HUES6 (cell line): ENCODE measurements around the gene SGMS1.
"Not testable (repeated sequence)": the region's sequence is repeated elsewhere in the genome, so short reads cannot be mapped to it uniquely, and the experiment has no call there.

ENCODE experiments used
- H3K27ac ChIP-seq: 2 replicates; pipeline ENCODE4 v1.7.0; 2013; ENCODE audit warnings: low read depth, mild to moderate bottlenecking, low read length, inconsistent platforms
- H3K27me3 ChIP-seq: 2 replicates; pipeline ENCODE4 v1.6.1; 2013; ENCODE audit warnings: low read length; ENCODE audit not compliant: control insufficient read depth, insufficient read depth
- H3K36me3 ChIP-seq: 2 replicates; pipeline ENCODE4 v1.6.1; 2013; ENCODE audit warnings: low read length; ENCODE audit not compliant: control insufficient read depth, insufficient read depth
- H3K4me1 ChIP-seq: 2 replicates; pipeline ENCODE4 v1.6.1; 2013; ENCODE audit warnings: low read length; ENCODE audit not compliant: control insufficient read depth, insufficient read depth
- H3K4me3 ChIP-seq: 2 replicates; pipeline ENCODE4 v1.5.1; 2013; ENCODE audit warnings: low read depth, low read length
- H3K9ac ChIP-seq: one replicate; pipeline ENCODE4 v1.6.1; 2013; ENCODE audit warnings: mild to moderate bottlenecking, low read length
- H3K9me3 ChIP-seq: 2 replicates; pipeline ENCODE4 v1.6.1; 2013; ENCODE audit warnings: low read depth, low read length; ENCODE audit not compliant: control insufficient read depth, insufficient read depth

SGMS1 gene

GRCh38 chr10:50541921-50542320, 81.8 kb downstream of the SGMS1 start:
- Histone ChIP-seq H3K27me3 (no peaks in the 10 kb centered on the region), H3K4me1 (peaks cover 12% of the 10 kb centered on the region), H3K36me3 (no peaks in the 10 kb centered on the region), H3K9me3 (no peaks in the 10 kb centered on the region), H3K27ac (no peak overlapping the region), H3K9ac (no peak overlapping the region), H3K4me3 (no peak overlapping the region)

- Histone ChIP-seq H3K27me3 (no peaks in the 10 kb centered on the region), H3K27ac (no peak overlapping the region), H3K36me3 (no peaks in the 10 kb centered on the region), H3K9ac (no peak overlapping the region), H3K9me3 (no peaks in the 10 kb centered on the region), H3K4me3 (no peak overlapping the region), H3K4me1 (peaks cover 12% of the 10 kb centered on the region)
Observed at GRCh38 chr10:50541317-50541716, 82.4 kb downstream of the SGMS1 start.

GRCh38 chr10:50540826-50541122, 83.0 kb downstream of the SGMS1 start:
- Histone ChIP-seq H3K4me1 (peaks cover 11% of the 10 kb centered on the region), H3K9ac (no peak overlapping the region), H3K4me3 (no peak overlapping the region), H3K9me3 (no peaks in the 10 kb centered on the region), H3K27ac (no peak overlapping the region), H3K36me3 (no peaks in the 10 kb centered on the region), H3K27me3 (no peaks in the 10 kb centered on the region)

GRCh38 chr10:50540069-50540825, 83.5 kb downstream of the SGMS1 start:
- H3K36me3 ChIP-seq = no peaks in the 10 kb centered on the region
- H3K27ac ChIP-seq = no peak overlapping the region
- H3K4me1 ChIP-seq = peaks cover 7% of the 10 kb centered on the region
- H3K9me3 ChIP-seq = no peaks in the 10 kb centered on the region
- H3K9ac ChIP-seq = no peak overlapping the region
- no peaks in the 10 kb centered on the region for H3K27me3 ChIP-seq
- no peak overlapping the region for H3K4me3 ChIP-seq

- H3K27me3 ChIP-seq = no peaks in the 10 kb centered on the region
Observed at GRCh38 chr10:50538555-50539398, 85.0 kb downstream of the SGMS1 start.

GRCh38 chr10:50536617-50537240, 87.0 kb downstream of the SGMS1 start:
- Histone ChIP-seq H3K27me3 (no peaks in the 10 kb centered on the region), H3K9me3 (no peaks in the 10 kb centered on the region), H3K9ac (no peak overlapping the region), H3K27ac (no peak overlapping the region), H3K4me3 (no peak overlapping the region), H3K4me1 (no peaks in the 10 kb centered on the region; the same call in 1 of the 2 replicates), H3K36me3 (no peaks in the 10 kb centered on the region)

More at GRCh38 chr10:50538555-50539398, 85.0 kb downstream of the SGMS1 start:
- H3K9me3 ChIP-seq = no peaks in the 10 kb centered on the region
- H3K4me1 ChIP-seq = no peaks in the 10 kb centered on the region; the same call in 1 of the 2 replicates
- H3K36me3 ChIP-seq = no peaks in the 10 kb centered on the region
- H3K9ac ChIP-seq = no peak overlapping the region
- no peak overlapping the region for H3K27ac ChIP-seq
- no peak overlapping the region for H3K4me3 ChIP-seq

- H3K27ac ChIP-seq = not testable (repeated sequence)
Observed at GRCh38 chr10:50534748-50535376, 88.9 kb downstream of the SGMS1 start.

GRCh38 chr10:50533296-50533695, 90.5 kb downstream of the SGMS1 start:
- Histone ChIP-seq H3K27ac (no peak overlapping the region), H3K36me3 (no peaks in the 10 kb centered on the region), H3K4me3 (no peak overlapping the region), H3K9ac (no peak overlapping the region), H3K4me1 (no peaks in the 10 kb centered on the region; the same call in 1 of the 2 replicates), H3K27me3 (no peaks in the 10 kb centered on the region), H3K9me3 (no peaks in the 10 kb centered on the region)

More at GRCh38 chr10:50534748-50535376, 88.9 kb downstream of the SGMS1 start:
- H3K4me1 ChIP-seq, H3K9ac ChIP-seq, H3K36me3 ChIP-seq, H3K4me3 ChIP-seq, H3K27me3 ChIP-seq, H3K9me3 ChIP-seq: not testable (repeated sequence)

- Histone ChIP-seq H3K27me3 (no peaks in the 10 kb centered on the region), H3K9ac (no peak overlapping the region), H3K9me3 (no peaks in the 10 kb centered on the region), H3K4me1 (no peaks in the 10 kb centered on the region), H3K36me3 (no peaks in the 10 kb centered on the region), H3K27ac (no peak overlapping the region), H3K4me3 (no peak overlapping the region)
Observed at GRCh38 chr10:50531388-50532077, 92.2 kb downstream of the SGMS1 start.

GRCh38 chr10:50529660-50530059, 94.1 kb downstream of the SGMS1 start:
- Histone ChIP-seq H3K27ac (no peak overlapping the region), H3K27me3 (no peaks in the 10 kb centered on the region), H3K4me1 (peaks cover 4% of the 10 kb centered on the region; the same call in 1 of the 2 replicates), H3K9me3 (no peaks in the 10 kb centered on the region), H3K9ac (no peak overlapping the region), H3K4me3 (no peak overlapping the region), H3K36me3 (no peaks in the 10 kb centered on the region)
